ENCODE results near the gene CFDP1.

- TF ChIP-seq CTCF (IDR thresholded peaks at IDR 0.05; ENCODE audit: low read length) (no peak), EZH2 (IDR thresholded peaks at IDR 0.05; ENCODE audit: borderline replicate concordance, low read length) (no peak)
These were observed 131.5 kb downstream of the CFDP1 start for GRCh38 chr16:75301804-75302203.

All from OCI-LY1 (cell line).